ENCODE results near the gene PPT1.
"Not testable (repeated sequence)": the region's sequence is repeated elsewhere in the genome, so short reads cannot be mapped to it uniquely, and the experiment has no call there.

Gene PPT1

DNA sequence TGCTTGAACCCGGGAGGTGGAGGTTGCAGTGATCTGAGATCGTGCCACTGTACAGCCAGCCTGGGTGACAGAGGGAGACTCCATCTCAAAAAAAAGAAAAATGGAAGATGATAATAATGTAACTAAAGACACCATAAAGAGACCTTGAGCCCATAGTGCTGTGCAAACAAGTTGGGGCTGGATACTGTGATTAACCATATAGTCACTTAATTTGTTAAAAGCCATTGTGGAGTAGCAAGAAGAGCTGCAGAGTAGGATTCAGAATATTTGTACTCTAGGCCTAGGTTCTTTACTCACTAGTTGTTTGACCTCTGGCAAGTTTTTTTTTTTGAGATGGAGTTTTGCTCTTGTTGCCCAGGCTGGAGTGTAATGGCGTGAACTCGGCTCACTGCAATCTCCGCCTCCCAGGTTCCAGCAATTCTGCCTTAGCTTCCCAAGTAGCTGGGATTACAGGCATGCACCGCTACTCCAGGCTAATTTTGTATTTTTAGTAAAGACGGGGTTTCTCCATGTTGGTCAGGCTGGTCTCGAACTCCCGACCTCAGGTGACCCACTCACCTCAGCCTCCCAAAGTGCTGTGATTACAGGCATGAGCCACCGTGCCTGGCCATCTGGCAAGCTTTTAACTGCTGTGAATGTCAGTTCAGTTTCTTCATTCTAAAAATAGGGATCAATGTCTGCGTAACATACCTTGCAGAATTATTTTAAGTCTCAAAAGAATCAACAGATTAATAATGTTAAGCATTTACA, 43.7 kb downstream of the PPT1 start:
- DNase-seq: no peak

GRCh38 chr1:40050863-40051262, 46.2 kb downstream of the PPT1 start:
- DNase-seq: no peak

- DNase-seq: no peak
Measured at GRCh38 chr1:40049725-40050124, 47.3 kb downstream of the PPT1 start.

DNA sequence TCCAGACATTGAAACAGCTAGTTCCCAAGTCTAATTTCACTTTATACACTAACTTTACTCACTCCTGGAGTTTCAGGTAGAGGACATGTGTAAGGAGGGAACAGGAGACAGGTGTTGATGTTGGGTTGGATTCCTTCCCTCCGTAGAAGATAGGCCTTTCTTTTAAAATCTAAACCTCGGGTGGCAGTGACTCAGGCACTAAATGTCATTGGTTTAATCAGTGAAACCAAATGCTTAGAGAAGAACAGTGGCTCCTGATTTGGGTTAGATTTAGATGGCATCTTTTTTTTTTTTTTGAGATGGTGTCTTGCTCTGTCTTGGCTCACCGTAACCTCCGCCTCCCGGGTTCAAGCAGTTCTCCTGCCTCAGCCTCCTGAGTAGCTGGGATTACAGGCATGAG, 49.3 kb downstream of the PPT1 start:
- no peak for DNase-seq

- no peak for DNase-seq
Measured at GRCh38 chr1:40047276-40047675, 49.8 kb downstream of the PPT1 start.

DNA sequence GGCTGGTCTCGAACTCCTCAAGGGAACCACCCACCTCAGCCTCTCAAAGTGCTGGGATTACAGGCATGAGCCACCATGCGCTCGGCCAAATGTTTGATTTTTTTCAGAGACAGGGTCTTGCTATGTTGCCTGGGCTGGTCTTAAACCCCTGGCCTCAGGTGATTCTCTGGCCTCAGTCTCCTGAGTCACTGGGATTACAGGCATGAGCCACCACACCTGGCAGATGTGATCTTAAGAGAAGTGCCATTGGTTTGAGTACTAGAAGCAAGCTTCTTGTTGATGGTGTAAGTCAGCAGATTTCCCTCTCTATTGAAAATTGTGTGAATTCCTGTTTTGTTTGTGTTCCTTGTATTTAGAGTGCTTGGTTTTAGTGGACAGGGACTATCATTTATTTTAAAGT, 51.3 kb downstream of the PPT1 start:
- DNase-seq: no peak

DNA sequence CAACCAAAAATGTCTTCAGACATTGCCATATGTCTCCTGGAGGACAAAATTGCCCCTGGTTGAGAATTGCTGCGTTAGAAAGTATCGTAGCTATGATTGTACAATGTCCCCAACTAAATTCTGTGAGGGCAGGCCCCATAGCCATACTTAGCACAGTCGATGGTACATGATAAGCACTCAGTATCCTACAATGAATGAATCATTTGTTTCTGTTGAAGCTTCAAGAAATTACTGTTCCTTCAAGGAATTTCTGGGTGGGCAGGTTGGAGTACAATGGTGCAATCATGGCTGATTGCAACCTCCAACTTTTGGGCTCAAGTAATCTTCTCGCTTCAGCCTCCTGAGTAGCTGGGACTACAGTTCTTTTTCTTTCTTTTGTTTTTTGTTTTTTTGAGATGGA, 51.9 kb downstream of the PPT1 start:
- DNase-seq: no peak

DNA sequence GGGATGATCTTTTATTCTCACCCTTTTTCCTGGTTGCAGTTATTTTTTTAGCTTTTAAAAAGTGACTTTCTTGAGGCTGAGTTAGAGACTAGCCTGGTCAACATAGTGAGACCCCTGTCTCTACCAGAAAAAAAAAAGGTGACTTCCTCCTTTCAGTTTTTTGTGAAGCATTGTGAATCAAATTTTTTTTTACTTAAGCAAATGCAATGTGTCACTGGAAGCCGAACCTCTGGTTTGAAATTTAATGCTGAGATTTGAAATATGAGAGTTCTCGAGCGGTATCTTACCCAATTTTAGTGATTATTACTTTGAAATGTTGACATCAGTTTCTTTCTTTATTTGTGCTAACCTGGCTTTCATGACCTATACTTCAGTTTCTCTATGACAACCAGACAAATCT, 52.9 kb downstream of the PPT1 start:
- DNase-seq: no peak

GRCh38 chr1:40042341-40042740, 54.7 kb downstream of the PPT1 start:
- no peak for DNase-seq

- DNase-seq: no peak
Measured at GRCh38 chr1:40041466-40041838, 55.6 kb downstream of the PPT1 start.

DNA sequence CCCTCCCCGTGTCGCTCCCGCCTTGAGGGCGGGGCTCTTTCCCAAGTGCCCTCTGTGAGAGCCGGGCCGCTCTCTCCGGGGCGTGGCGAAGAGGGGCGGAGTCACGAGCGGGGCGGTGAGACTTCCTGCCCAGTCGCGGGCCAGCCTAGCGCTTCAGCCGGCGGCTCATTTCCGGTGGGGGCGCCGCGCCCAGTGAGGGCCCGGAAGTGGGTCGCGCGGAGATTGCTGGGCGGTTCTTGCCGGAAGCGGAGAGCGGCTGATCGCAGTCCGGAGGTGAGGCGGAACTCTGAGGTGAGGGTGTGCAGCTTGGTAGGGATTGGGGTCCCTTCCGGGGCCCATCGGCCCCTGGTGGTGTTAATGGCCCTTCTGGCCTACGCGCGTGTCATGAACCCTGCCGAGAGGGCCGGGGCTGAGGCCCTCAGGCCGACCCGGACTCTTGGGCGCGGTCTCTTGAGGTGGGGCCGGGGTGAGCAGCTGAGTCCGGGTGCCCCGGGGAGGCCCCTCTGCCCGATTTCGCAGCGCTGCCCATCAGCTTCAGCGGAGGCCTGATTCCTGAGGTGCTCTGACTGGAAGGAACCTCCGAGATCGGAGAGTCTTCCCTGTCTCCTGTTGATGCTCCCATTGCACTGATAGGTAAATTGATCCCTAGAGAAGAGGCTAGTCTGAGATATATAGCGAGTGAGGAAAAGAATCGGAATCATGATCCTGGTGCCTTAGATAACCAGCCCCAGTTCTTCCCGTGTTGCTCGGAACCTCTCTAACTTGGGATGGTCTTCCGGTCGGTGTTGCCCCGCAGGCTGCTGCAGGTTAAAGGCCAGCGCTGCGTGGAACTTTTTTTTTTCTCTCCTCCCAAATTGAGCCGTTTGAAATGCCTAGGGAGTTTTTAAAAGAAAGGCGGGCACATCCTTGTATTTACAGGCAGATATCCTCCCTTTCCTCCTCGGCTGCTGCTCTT, 56.3 kb downstream of the PPT1 start, which contains the start of gene CAP1:
CAP1 (plus strand) TSS at position 219 of the 955 bp plus-strand sequence. CDS start 18,618 bp downstream, outside the sequence.
- peak; percentile 99 for DNase-seq

GRCh38 chr1:40039757-40040510, 57.1 kb downstream of the PPT1 start:
- no peak for DNase-seq

- DNase-seq: peak; percentile 75
Measured at GRCh38 chr1:40039245-40039756, 57.8 kb downstream of the PPT1 start.

- DNase-seq: no peak
Measured at GRCh38 chr1:40038697-40039096, 58.4 kb downstream of the PPT1 start.

GRCh38 chr1:40037254-40037653, 59.8 kb downstream of the PPT1 start:
- DNase-seq: not testable (repeated sequence)

DNA sequence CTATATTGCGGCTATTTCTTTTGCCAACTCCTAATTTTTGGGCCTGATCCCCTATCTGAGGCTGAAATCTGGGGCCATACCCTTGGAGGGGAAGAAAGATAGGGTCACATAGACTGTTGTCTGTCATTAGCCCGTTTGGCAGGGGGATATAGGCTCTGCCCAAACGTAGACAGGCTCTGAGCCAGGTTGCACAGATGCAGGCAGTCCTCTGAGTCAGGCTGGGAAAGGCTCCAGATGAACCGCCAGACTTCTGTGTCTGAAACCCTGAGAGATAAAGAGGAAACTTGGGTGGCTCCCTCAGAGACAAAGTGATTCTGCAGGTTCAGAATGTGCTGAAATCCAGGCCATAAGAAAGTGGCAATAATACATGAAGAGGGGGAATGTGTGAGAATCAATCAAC, 60.5 kb downstream of the PPT1 start:
- DNase-seq: no peak

DNA sequence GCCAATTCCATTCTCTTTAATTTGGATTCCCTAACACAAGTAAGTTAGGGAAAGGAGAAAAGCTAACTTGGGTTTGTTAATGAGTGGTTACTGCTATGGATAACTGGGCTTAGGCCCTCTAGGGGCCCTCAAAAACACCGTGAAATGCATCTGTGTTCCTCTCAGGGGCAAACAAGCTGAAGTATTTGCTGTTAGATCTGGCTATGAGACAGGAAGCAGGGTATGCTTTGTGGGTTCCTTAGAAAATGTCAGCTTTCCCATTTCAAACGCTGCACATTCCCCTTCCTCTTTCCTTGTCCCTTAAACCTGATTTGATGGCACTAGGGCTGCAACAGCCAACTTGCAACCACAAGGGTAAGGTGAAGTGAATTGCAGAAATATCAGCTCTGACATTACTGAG, 62.2 kb downstream of the PPT1 start:
- no peak for DNase-seq

DNA sequence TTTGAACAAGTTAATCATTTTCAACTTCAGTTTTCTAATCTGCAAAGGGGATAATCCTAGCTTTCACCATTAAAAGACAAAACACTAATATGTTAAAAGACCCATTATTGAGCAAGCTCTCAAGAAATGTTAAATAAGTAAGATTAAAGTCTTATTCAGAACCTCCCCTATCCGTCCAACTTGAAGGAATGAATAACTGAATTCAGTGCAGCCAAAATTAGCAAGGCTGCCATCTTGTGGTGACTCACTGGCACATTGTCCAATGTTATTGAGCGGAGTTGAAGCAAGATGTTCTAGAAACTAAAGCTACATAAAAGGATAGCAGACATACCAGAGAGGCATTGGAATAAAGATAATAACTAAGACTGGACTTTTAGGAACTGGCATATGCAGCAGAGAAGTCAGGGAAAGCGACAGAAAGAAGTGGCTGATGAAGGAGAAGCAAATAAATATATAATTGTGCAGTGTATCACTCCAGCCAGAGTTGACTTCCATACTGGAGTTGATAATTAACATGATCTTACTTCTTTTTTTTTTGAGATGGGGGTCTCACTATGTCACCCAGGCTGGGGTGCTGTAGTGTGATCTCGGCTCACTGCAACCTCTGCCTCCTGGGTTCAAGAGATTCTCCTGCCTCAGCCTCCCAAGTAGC, 64.7 kb downstream of the PPT1 start:
- peak; percentile 78 for DNase-seq

DNA sequence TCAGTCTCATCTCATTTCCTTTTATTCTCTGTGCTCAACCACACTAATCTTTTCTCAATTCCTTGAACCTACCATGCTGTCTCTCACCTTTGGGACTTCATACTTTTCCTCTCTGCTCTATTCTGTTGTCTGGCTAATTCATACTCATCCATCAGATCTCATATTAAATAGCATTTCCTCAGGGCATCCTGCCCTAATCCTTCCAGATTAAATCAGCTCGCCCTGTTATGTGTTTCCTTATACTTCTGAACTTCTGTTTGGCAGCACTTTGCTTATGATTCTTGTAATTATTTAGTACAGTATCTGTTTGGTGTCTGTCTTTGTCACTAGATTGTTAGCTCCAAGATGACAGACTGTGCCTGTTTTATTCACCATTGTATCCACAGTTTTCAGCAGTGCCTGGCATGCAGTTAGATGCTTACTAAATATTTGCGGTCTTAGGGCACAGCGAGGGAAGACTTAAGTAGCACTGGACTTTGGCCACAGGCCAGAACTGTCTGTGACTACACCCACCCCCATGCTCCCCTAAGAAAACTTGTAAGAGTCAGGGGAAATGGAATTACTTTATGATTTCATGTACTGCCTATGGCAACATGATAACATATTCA, 66.4 kb downstream of the PPT1 start:
- peak; percentile 17 for DNase-seq

DNA sequence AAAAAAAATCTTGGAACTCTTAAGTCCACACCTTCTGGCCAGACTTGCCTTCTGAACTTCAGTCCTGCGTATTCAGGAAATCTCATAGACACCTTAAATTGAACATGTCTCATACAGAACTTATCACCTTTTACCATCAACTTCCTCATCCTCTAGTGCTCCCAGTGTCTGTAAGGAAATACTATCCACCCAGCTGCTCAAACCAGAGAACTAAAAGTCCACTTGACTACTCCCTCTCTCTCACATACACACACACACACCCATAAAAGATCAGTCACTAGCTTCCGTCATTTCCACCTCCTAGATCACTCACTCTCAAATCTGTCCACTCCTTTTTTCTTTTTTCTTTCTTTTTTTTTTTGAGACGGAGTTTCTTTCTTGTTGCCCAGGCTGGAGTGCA, 67.4 kb downstream of the PPT1 start:
- no peak for DNase-seq

DNA sequence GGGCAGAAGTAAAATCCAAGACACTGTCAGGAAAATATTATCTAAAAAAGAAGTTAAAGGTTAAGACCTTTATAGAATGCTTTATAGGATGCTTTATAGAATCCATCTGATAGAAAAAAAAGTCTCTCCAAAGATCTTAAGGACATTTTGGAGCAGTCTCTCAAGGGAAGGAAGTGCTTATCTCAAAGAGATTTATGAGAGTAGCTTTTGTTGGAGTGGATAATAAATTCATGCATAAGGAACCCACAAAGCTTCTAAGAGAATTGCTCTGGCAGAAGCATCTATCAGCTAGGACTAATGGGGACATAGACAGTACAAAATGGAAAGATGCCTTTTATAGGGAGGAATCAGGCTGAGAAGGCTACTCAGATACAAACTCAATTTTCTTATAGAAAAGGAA, 69.4 kb downstream of the PPT1 start:
- DNase-seq: no peak

GRCh38 chr1:40024671-40025070, 72.4 kb downstream of the PPT1 start:
- DNase-seq: no peak

Data from eye (tissue), 1 donor.